Peyer's patch (tissue), 4 donors: ENCODE measurements around the gene TUBB1.

ENCODE experiments used
- CTCF ChIP-seq, 6 experiments: fragments of 450-650 bp in 4 of 6; fragments of 200-600 bp in 2 of 6; sonication (generic) in 1 of 6; IDR thresholded peaks; one replicate each; pipeline ENCODE4 v1.5.1; 2017 to 2019; ENCODE audit warnings: antibody characterized with exemption in 6 of 6, mild to moderate bottlenecking in 3 of 6, moderate library complexity in 1 of 6
- POLR2A ChIP-seq, 2 donors: fragments of 450-650 bp; IDR thresholded peaks; one replicate each; pipeline ENCODE4 v1.5.1; 2017; ENCODE audit warnings: antibody characterized with exemption in 2 of 2, mild to moderate bottlenecking in 2 of 2, moderate library complexity in 2 of 2

DNA sequence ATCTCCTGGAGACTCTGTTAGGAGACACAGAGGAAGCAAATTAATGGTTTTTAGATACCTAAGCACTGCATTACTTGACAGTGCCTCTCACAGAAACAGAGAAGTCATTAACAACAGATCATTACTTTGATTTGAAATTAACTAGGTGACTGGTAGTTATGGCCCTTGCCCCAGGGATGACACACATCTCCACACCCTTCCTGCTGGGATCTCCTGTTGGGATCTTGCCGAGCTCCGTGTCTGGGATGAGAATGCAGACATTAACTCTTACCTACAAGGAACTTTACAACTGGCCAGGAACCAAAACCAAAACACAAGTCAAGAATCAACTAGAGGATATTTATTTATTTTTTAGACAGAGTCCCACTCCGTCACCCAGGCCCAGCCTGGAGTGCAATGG is 25.6 kb downstream of the TUBB1 start:
- TF ChIP-seq CTCF (IDR thresholded peaks at IDR 0.05) = no peak
- TF ChIP-seq POLR2A (IDR thresholded peaks at IDR 0.05) = peak in 1 of 2 donors; percentile 67
